Measurements from ENCODE around the gene GLI3. TPM values are rescaled to one million over a fixed set of nuclear protein-coding genes. Genes with fewer than 3 reads are reported as not detected.

The GLI3 gene
- total RNA-seq, 1 experiment from 2014 or later = 45.0 TPM

DNA sequence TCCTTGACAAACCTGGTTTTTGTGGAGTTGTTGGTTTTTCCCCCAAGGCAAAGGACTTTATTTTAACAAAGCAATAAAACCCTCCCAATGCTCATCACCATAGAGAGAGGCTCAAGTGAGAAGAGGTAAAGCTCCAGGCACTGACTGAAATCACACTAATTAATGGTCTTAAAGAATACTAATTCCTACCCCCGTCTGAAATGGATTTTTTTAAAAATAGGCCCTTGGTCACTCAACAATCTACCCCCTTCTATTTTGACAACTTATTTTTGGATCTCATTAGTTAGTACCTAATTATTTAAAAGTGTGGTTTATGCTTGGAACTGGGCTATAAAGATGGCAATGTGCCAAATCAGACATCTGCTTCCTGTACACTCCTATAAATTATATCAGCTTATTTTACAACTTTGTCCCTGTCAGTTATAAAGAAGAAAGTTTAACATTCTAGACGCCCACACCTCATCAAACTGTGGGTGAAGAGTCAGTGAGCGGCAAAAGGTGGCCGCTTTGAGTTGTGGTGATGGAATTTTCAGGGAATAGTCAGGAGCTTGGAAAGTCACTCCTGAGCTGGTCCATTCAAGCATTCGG lies 10.6 kb downstream of the GLI3 start:
- no CpG with 5 or more reads among the region's 5 CpGs for WGBS (ENCODE audit: extremely low coverage, insufficient read length, low lambda C conversion rate)
- Histone ChIP-seq H4K20me1 (ENCODE audit: control insufficient read depth, insufficient read depth, insufficient read length) (no peaks in the 10 kb centered on the region), H3K4me1 (ENCODE audit: insufficient read depth, low read length) (peaks cover 23% of the 10 kb centered on the region; the same call in 1 of the 2 replicates), H3K23me2 (ENCODE audit: insufficient read length, low read depth, low read length, poor library complexity, severe bottlenecking) (peaks cover 15% of the 10 kb centered on the region), H3K79me1 (ENCODE audit: insufficient read depth, low read depth, low read length, poor library complexity, severe bottlenecking) (no peaks in the 10 kb centered on the region), H2AFZ (ENCODE audit: low read length) (no peak overlapping the region), H4K5ac (ENCODE audit: insufficient read length, low read depth, low read length) (no peak overlapping the region), H3K9me3 (ENCODE audit: control insufficient read depth, low read depth, low read length) (no peaks in the 10 kb centered on the region), H2BK120ac (ENCODE audit: low read depth, low read length, poor library complexity, severe bottlenecking) (no peak overlapping the region), H3K4ac (ENCODE audit: low read depth, low read length) (no peak overlapping the region), H4K8ac (replicated peaks; ENCODE audit: insufficient read length, low read depth, low read length) (no peak overlapping the region), H2BK15ac (ENCODE audit: low read depth, low read length) (no peak overlapping the region), H4K91ac (ENCODE audit: insufficient read length, low read depth, low read length) (no peak overlapping the region), H3K27me3 (ENCODE audit: insufficient read depth, low read length) (no peaks in the 10 kb centered on the region), H3T11ph (ENCODE audit: low read length) (no peak overlapping the region), H3K27ac (ENCODE audit: insufficient read length, low read depth, low read length) (no peak overlapping the region), H3K4me2 (ENCODE audit: insufficient read depth, insufficient read length, low read length) (peak overlapping the region; percentile 75), H3K9ac (ENCODE audit: extremely low read depth, insufficient read length, low read length) (no peak overlapping the region), H3K23ac (ENCODE audit: insufficient read length, low read depth, low read length) (no peak overlapping the region), H3K14ac (ENCODE audit: insufficient read depth, low read length) (no peak overlapping the region), H3K56ac (ENCODE audit: insufficient read length, low read depth, low read length) (no peak overlapping the region), H3K79me2 (ENCODE audit: insufficient read depth, low read length) (peaks cover 2% of the 10 kb centered on the region; the same call in 1 of the 2 replicates), H2AK5ac (ENCODE audit: insufficient read length, low read length) (no peak overlapping the region), H2BK5ac (ENCODE audit: insufficient read length, low read length) (no peak overlapping the region), H2BK12ac (ENCODE audit: insufficient read length, low read depth, low read length) (no peak overlapping the region), H3K18ac (ENCODE audit: insufficient read length, low read depth, low read length) (no peak overlapping the region), H2BK20ac (ENCODE audit: low read depth, low read length, poor library complexity, severe bottlenecking) (no peak overlapping the region)
- TF ChIP-seq, protein P1, sequence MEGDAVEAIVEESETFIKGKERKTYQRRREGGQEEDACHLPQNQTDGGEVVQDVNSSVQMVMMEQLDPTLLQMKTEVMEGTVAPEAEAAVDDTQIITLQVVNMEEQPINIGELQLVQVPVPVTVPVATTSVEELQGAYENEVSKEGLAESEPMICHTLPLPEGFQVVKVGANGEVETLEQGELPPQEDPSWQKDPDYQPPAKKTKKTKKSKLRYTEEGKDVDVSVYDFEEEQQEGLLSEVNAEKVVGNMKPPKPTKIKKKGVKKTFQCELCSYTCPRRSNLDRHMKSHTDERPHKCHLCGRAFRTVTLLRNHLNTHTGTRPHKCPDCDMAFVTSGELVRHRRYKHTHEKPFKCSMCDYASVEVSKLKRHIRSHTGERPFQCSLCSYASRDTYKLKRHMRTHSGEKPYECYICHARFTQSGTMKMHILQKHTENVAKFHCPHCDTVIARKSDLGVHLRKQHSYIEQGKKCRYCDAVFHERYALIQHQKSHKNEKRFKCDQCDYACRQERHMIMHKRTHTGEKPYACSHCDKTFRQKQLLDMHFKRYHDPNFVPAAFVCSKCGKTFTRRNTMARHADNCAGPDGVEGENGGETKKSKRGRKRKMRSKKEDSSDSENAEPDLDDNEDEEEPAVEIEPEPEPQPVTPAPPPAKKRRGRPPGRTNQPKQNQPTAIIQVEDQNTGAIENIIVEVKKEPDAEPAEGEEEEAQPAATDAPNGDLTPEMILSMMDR (conservative IDR thresholded peaks at IDR 0.05) = no peak
- H3K4me1 Mint-ChIP-seq = peaks cover 87 to 90% of the 10 kb centered on the region in 2 experiments
- DNase-seq = no peak
- no peaks in the 10 kb centered on the region for H3K9me3 Mint-ChIP-seq
- peak overlapping the region in 1 of 3 experiments; percentile 94; a peak in 3 of 7 replicates for H3K27ac Mint-ChIP-seq
- H3K27me3 Mint-ChIP-seq (ENCODE audit: low read depth) = no peaks in the 10 kb centered on the region; the same call in 1 of the 2 replicates
- peak overlapping the region in 1 of 2 experiments; percentile 25; a peak in 2 of 5 replicates for H3K4me3 Mint-ChIP-seq
- no peaks in the 10 kb centered on the region; a peak in 3 of 7 replicates for H3K36me3 Mint-ChIP-seq (ENCODE audit: insufficient read depth in 1 of 3, low read depth in 3 of 3)
